ENCODE measurements around the gene TTC9C.

TTC9C gene

DNA sequence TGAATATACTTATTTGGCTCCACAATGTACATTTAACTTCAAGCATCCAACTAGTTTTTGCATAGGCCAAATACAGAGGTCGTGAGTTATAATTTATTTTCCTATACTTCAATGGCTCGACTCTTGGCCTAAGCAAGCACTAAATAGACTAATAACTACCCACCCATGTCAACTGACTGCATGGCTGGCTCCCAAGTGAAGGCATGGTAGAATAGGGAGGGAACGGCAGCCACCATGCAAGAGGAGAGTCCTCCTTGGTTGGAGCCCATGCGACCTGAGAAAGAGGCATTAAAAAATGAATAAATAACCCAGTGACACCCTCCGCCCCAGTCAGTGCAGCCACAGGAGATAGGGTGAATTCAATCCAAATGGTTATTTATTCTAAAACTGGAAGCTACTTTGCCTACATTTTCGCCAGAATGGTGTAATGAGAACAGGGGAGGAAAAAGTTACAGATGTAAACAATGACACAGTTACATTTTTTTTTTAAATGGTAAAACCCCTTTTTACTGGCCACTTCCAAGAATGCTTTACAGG, 15.9 kb upstream of the TTC9C start:
- TF ChIP-seq, protein P1, sequence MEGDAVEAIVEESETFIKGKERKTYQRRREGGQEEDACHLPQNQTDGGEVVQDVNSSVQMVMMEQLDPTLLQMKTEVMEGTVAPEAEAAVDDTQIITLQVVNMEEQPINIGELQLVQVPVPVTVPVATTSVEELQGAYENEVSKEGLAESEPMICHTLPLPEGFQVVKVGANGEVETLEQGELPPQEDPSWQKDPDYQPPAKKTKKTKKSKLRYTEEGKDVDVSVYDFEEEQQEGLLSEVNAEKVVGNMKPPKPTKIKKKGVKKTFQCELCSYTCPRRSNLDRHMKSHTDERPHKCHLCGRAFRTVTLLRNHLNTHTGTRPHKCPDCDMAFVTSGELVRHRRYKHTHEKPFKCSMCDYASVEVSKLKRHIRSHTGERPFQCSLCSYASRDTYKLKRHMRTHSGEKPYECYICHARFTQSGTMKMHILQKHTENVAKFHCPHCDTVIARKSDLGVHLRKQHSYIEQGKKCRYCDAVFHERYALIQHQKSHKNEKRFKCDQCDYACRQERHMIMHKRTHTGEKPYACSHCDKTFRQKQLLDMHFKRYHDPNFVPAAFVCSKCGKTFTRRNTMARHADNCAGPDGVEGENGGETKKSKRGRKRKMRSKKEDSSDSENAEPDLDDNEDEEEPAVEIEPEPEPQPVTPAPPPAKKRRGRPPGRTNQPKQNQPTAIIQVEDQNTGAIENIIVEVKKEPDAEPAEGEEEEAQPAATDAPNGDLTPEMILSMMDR (conservative IDR thresholded peaks at IDR 0.05; ENCODE audit: low read length), result no peak
- no peak overlapping the region for H3K4me3 ChIP-seq (ENCODE audit: low read length)
- no peak for DNase-seq (ENCODE audit: low read depth)

DNA sequence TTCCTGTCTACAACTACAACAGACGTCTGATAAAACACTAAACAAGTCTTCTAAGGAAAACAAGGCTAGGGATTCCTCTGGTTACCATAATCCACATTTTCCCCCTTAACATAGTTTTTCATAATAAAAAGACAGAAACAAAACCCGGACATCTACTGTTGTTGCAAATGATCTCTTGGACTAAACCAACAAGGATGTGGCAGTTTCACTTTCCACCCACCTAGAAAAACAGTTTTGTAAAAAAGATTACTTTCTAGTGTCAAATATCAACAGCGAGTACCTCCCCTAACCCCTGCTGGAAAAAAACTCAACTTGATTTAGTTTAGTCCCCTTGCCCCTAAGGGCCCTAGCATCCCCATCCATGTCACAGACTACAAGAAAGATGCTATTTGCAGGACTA, 15.4 kb upstream of the TTC9C start:
- DNase-seq (ENCODE audit: low read depth), result no peak
- TF ChIP-seq, protein P1 (conservative IDR thresholded peaks at IDR 0.05; ENCODE audit: low read length), result no peak
- no peak overlapping the region for H3K4me3 ChIP-seq (ENCODE audit: low read length)

DNA sequence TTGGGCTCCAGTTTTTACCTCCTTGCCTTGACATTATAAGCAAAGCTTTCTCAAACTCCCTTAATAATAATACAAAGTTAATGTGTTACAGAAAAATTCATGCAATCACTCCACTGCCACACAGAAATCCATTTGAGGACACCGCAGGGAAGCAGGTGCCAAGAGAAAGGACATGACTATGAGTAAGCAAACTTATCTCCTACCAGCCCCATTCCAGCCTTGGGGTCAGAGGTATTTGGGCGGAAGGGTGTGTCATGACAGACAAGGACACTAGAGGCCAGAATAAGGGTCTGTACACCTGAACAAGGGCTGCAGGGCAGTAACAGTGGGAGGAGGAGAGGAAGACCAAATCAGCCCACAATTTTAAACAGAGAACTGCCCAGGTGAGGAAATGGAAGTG, 14.9 kb upstream of the TTC9C start:
- no peak for DNase-seq (ENCODE audit: low read depth)
- TF ChIP-seq, protein P1 (conservative IDR thresholded peaks at IDR 0.05; ENCODE audit: low read length), result no peak

DNA sequence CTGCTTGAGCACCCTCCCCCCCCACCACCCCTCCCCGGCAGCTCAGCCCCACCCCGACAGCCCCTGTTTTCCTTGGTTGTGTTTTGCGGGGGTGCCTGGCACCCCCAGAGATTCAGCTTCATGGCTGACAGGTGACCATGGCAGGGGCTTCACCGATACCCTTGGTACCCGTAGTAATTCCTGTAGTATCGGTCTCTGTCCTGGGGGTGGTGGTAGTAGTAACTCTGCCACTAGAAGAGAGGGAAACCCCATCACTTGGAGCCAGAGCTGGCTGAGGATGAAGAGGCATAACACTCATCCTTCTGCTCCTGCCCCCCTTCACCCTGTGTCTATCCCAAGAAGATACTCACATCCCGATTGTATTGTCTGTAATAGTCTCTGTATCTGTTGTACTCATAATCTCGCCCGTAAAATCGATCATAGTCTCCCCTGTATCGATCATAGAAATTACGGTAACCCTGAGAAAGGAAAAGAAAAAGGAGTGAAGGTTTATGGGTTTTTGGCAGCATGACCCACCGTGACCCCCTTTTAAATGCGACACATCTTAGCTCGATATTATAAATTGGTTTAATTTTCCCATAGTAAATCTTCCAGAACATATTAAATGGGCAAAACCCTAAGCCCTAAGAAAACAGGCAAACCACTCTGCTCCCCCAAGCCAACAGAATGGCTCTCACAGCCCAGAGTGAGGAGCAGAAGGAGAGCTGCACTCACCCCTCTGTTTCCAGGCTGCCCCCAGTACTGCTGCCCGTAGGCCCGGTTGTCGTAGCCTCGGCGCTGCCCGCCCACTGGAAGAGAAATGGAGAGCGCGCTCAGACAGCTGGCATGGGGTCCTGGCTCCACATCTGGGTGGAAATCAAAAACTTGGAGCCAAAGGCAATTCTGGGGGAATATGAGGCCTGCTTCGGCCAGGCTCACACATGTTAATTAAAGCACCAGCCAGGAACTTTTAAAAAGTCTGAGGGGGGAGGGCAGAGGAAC, 12.8 kb upstream of the TTC9C start:
- no peak for DNase-seq (ENCODE audit: low read depth)
- TF ChIP-seq, protein P1 (conservative IDR thresholded peaks at IDR 0.05; ENCODE audit: low read length), result no peak
- H3K4me3 ChIP-seq (ENCODE audit: low read length), result no peak overlapping the region

More for the DNA sequence above, 14.9 kb upstream of the TTC9C start:
- no peak overlapping the region for H3K4me3 ChIP-seq (ENCODE audit: low read length)

DNA sequence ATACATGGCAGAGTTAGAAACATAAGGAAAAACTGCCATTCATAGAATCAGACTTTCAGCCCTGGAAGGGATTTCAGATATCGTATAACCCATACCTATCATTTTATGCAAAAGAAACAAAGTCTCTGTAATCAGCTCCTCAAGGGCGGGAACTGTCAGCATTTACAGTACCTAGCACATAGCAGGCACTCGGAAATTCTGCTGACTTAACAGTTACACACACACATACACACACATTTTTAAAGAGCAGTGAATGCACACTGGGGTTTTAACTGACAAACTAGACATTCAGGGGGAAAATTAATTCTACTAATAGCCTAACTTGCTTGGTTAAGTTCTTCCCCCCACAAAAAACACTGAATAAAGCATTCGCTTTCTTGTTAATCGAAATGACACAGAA, 12.1 kb upstream of the TTC9C start:
- DNase-seq (ENCODE audit: low read depth), result no peak
- TF ChIP-seq, protein P1 (conservative IDR thresholded peaks at IDR 0.05; ENCODE audit: low read length), result no peak
- H3K4me3 ChIP-seq (ENCODE audit: low read length), result no peak overlapping the region

DNA sequence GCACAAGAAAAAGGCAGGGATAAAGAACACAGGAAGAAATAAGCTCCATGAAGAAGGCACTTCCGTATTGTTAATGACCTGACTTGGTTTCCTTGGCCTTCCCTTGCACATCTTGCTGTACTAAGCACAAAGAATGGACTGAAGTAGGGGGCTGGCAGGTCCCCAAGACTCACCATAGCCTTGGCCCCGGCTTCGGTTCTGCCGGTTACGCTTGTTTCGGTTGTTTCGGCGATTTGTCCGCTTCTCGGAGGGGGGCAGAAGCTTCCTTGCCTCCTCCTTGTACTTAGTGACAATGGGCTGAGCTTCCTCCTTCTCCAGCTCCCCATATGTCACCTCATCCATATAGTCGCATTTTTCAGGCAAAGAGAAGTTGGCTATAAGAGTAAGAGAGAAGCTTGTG, 11.5 kb upstream of the TTC9C start:
- TF ChIP-seq, protein P1 (conservative IDR thresholded peaks at IDR 0.05; ENCODE audit: low read length), result no peak

More for the DNA sequence above, 11.5 kb upstream of the TTC9C start:
- no peak for DNase-seq (ENCODE audit: low read depth)
- H3K4me3 ChIP-seq (ENCODE audit: low read length), result no peak overlapping the region
